Mesendoderm (in vitro differentiated cells): ENCODE measurements around the gene RGS6.

Experiments
- DNase-seq: peaks from one replicate; pipeline ENCODE4 v3.0.0; 2013
- H2AK5ac ChIP-seq: 2 replicates; pipeline ENCODE4 v1.6.1; 2013; ENCODE audit warnings: low read length, inconsistent platforms
- H2BK120ac ChIP-seq: 2 replicates; pipeline ENCODE4 v1.6.1; 2013; ENCODE audit warnings: low read depth, mild to moderate bottlenecking, low read length, moderate library complexity, mixed read lengths
- H2BK15ac ChIP-seq: replicated peaks from 2 replicates; pipeline ENCODE4 v1.6.1; 2013; ENCODE audit warnings: low read depth, mild to moderate bottlenecking, moderate library complexity
- H2BK5ac ChIP-seq: 2 replicates; pipeline ENCODE4 v1.6.1; 2013; ENCODE audit warnings: low read length, inconsistent platforms
- H3K18ac ChIP-seq: 2 replicates; pipeline ENCODE4 v1.6.1; 2013; ENCODE audit warnings: mild to moderate bottlenecking, low read length, mixed read lengths
- H3K23ac ChIP-seq: one replicate; pipeline ENCODE4 v1.6.1; 2013; ENCODE audit warnings: low read length
- H3K27ac ChIP-seq: 2 replicates; pipeline ENCODE4 v1.5.1; 2013; ENCODE audit warnings: low read depth, mild to moderate bottlenecking, inconsistent platforms, low read length, moderate library complexity
- H3K27me3 ChIP-seq: 2 replicates; pipeline ENCODE4 v1.6.1; 2013; ENCODE audit warnings: low read length, control low read depth, mild to moderate bottlenecking, inconsistent platforms; ENCODE audit not compliant: insufficient read depth, poor library complexity
- H3K36me3 ChIP-seq: 2 replicates; pipeline ENCODE4 v1.6.1; 2013; ENCODE audit warnings: low read length, inconsistent platforms; ENCODE audit not compliant: control insufficient read depth, insufficient read depth
- H3K4ac ChIP-seq: one replicate; pipeline ENCODE4 v1.6.1; 2013; ENCODE audit warnings: low read depth, mild to moderate bottlenecking, low read length, moderate library complexity
- H3K4me1 ChIP-seq: 2 replicates; pipeline ENCODE4 v1.6.1; 2013; ENCODE audit warnings: low read depth, low read length, inconsistent platforms; ENCODE audit not compliant: control insufficient read depth
- H3K4me2 ChIP-seq: 2 replicates; pipeline ENCODE4 v1.6.1; 2013; ENCODE audit warnings: low read length
- H3K4me3 ChIP-seq: 2 replicates; pipeline ENCODE4 v1.5.1; 2013; ENCODE audit warnings: mild to moderate bottlenecking, low read length
- H3K56ac ChIP-seq: one replicate; pipeline ENCODE4 v1.6.1; 2013; ENCODE audit warnings: low read length
- H3K79me1 ChIP-seq: 2 replicates; pipeline ENCODE4 v1.6.1; 2013; ENCODE audit warnings: low read length, inconsistent platforms
- H3K79me2 ChIP-seq: 2 replicates; pipeline ENCODE4 v1.6.1; 2013; ENCODE audit warnings: mild to moderate bottlenecking, low read length; ENCODE audit not compliant: control insufficient read depth, insufficient read depth
- H3K9ac ChIP-seq: 2 replicates; pipeline ENCODE4 v1.6.1; 2013; ENCODE audit warnings: low read length, inconsistent platforms
- H4K5ac ChIP-seq: one replicate; pipeline ENCODE4 v1.6.1; 2013; ENCODE audit warnings: low read length
- H4K8ac ChIP-seq: one replicate; pipeline ENCODE4 v1.6.1; 2013; ENCODE audit warnings: low read depth, mild to moderate bottlenecking, control low read depth, low read length, moderate library complexity
- WGBS: extraction: QIAGEN DNeasy Blood & Tissue Kit; methylation state at CpG from one replicate; pipeline ENCODE4 v1.1.7; 2013; ENCODE audit warnings: low lambda C conversion rate, missing lambda C conversion rate; ENCODE audit not compliant: insufficient coverage; ENCODE audit errors: extremely low coverage; 5-methylcytosine and 5-hydroxymethylcytosine counted together

RGS6 gene

DNA sequence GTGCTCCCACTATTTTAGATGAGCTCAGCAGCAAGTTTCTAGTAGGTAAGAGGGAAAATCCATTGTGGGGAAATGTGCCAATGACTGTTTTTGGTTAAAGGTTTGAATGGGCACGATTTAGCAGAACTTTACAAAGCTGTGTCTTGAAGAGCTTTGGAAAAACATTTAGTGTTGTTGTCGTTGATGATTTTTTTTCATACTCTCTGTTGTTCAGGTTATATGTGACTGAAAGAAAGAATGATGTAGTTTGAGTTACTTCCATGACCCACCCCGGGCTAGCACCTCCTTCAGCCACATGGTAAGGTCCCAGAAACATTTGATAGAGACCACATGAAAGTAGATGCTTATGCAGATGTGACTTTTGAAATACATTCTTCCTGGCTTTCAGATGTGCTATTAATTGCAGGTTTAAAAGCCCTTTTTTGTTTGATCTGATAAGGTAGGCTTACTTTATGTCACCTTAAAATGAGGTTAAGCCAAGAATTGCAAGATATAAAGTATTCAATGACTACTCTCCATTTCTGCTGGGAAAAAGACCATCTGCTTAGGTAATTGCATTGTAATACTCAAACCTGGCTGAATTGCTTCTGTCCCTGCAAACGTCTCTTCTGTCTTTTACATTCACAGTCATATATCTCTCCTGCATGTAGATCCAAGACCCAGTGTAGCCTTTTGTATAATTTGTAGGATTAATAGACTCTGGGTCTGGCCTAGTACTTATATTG, 250.6 kb downstream of the RGS6 start:
- Histone ChIP-seq H3K4me3 (no peak overlapping the region), H3K23ac (no peak overlapping the region), H3K36me3 (no peaks in the 10 kb centered on the region), H3K18ac (no peak overlapping the region), H3K79me1 (no peaks in the 10 kb centered on the region), H2AK5ac (no peak overlapping the region), H3K4me2 (no peak overlapping the region), H3K4ac (no peak overlapping the region), H3K27ac (no peak overlapping the region), H4K8ac (no peak overlapping the region), H3K79me2 (no peaks in the 10 kb centered on the region), H3K56ac (no peak overlapping the region), H2BK120ac (no peak overlapping the region), H3K27me3 (no peaks in the 10 kb centered on the region), H3K4me1 (no peaks in the 10 kb centered on the region), H4K5ac (no peak overlapping the region), H2BK5ac (no peak overlapping the region), H3K9ac (no peak overlapping the region), H2BK15ac (no peak overlapping the region)
- no CpG with 5 or more reads among the region's 4 CpGs for WGBS
- no peak for DNase-seq

DNA sequence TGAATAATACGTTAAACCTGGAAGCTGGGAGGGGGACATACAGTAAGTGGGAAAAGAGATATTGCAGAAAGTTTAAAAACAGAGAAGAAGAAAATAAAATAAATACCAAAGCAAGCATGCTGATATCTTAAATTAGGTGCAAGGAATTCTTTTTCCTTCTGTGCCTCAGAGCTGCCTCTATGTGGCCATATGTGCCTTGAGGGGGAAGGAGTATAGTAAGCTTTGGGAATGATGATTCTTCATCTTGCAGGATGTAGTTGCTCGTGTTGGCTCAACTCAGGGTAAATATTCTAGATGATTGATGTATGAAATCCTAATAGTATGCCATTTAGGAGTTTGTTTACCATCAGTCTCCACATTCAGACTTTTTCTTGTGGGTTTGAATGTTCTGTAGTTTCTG, 251.4 kb downstream of the RGS6 start:
- Histone ChIP-seq H3K9ac (no peak overlapping the region), H2BK120ac (no peak overlapping the region), H3K79me1 (no peaks in the 10 kb centered on the region), H3K56ac (no peak overlapping the region), H3K23ac (no peak overlapping the region), H3K79me2 (no peaks in the 10 kb centered on the region), H3K4me3 (no peak overlapping the region), H2BK5ac (no peak overlapping the region), H3K27me3 (no peaks in the 10 kb centered on the region), H2BK15ac (no peak overlapping the region), H2AK5ac (no peak overlapping the region), H3K4me1 (no peaks in the 10 kb centered on the region), H3K4me2 (no peak overlapping the region), H4K5ac (no peak overlapping the region), H3K27ac (no peak overlapping the region), H4K8ac (no peak overlapping the region), H3K4ac (no peak overlapping the region), H3K36me3 (no peaks in the 10 kb centered on the region), H3K18ac (no peak overlapping the region)
- DNase-seq = no peak
- no CpG with 5 or more reads among the region's 2 CpGs for WGBS

DNA sequence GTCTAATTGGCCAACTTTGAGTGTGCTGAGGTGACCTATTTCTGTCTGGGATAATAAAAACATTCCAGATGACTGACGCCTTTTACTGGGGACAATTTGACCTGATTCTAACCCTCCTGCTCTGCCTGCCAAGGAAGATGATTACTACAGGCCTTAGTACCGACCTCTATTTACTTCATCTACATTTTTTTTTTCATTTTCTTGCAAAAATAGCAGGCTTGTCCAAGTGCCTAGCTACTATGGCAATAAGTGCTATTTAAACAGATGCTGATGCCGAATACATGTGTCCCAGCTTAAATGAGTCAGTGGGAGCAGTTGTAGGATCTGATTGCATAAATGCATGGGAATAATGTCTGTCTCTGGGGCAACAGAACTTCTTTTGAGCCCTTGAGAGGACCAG, 254.3 kb downstream of the RGS6 start:
- Histone ChIP-seq H4K8ac (no peak overlapping the region), H3K27me3 (no peaks in the 10 kb centered on the region), H4K5ac (no peak overlapping the region), H2BK5ac (no peak overlapping the region), H2AK5ac (no peak overlapping the region), H2BK120ac (no peak overlapping the region), H3K79me1 (no peaks in the 10 kb centered on the region), H3K79me2 (no peaks in the 10 kb centered on the region), H3K4ac (no peak overlapping the region), H3K23ac (no peak overlapping the region), H3K36me3 (no peaks in the 10 kb centered on the region), H3K4me3 (no peak overlapping the region), H3K56ac (no peak overlapping the region), H3K4me2 (no peak overlapping the region), H3K4me1 (no peaks in the 10 kb centered on the region), H3K27ac (no peak overlapping the region), H3K18ac (no peak overlapping the region), H3K9ac (no peak overlapping the region), H2BK15ac (no peak overlapping the region)
- WGBS = no CpG with 5 or more reads among the region's 3 CpGs
- no peak for DNase-seq

DNA sequence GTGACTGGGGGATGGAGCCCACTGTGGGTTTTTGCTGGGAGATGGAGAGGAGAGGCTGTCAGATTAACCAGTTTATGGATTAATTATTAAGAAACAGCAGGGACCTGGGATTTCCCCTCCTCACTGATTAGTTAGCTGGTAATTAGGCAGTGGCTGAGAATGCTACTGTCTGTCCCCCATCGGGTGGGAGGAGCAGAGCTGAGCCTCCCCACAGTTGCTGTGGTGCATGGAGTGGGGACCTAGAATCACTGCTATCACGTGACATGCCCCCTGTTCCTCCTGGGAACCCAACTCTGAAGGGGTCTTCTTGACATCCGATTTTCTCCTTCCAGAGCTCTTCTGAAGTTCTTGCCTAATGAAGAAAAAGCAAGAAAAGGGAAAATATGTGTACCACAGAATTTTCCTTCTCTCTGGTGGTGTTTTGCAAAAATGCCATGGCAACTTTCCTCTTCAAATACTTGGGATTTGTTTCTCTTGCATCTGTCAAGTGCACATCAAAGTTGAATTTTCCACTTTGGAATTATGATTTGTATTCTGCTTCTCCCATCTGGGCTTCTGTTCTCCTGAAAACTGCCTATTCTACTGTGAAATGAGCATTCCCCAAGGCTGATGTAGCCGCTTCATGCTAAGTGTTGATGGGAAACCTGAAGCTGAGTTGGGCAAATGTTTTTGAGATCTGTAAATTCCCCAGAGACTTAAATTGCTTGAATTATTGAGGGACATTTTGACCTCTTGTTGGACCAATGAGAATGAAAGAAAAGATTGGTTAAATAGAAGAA, 264.2 kb downstream of the RGS6 start:
- Histone ChIP-seq H3K9ac (no peak overlapping the region), H3K23ac (no peak overlapping the region), H3K79me2 (no peaks in the 10 kb centered on the region), H3K56ac (no peak overlapping the region), H3K4me3 (no peak overlapping the region), H4K8ac (no peak overlapping the region), H4K5ac (no peak overlapping the region), H2BK120ac (no peak overlapping the region), H3K4me2 (no peak overlapping the region), H3K4me1 (no peaks in the 10 kb centered on the region), H3K27me3 (no peaks in the 10 kb centered on the region), H2BK5ac (no peak overlapping the region), H3K27ac (no peak overlapping the region), H3K79me1 (no peaks in the 10 kb centered on the region), H2AK5ac (no peak overlapping the region), H3K36me3 (no peaks in the 10 kb centered on the region), H2BK15ac (no peak overlapping the region), H3K18ac (no peak overlapping the region), H3K4ac (no peak overlapping the region)
- no peak for DNase-seq
- no CpG with 5 or more reads among the region's 4 CpGs for WGBS

DNA sequence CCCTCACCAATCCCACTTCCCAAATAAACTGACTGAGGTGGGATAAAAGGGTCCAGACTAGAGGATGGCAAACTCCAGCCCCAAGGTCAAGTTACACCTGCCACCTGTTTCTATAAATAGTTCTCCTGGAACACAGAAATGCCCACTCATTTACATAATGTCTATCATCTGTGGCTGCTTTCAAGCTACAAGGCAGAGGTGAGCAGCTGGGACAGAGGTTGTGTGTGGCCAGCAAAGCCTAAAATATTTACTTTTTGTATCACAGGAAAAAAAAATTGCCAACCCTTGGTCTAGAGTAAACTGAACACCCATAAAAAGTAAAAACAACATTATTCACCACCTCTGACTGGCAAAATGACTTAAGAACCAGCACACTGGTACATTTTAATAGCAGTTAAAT, 269.4 kb downstream of the RGS6 start:
- Histone ChIP-seq H3K9ac (no peak overlapping the region), H3K23ac (no peak overlapping the region), H3K18ac (no peak overlapping the region), H2AK5ac (no peak overlapping the region), H4K5ac (no peak overlapping the region), H3K79me1 (no peaks in the 10 kb centered on the region), H3K56ac (no peak overlapping the region), H3K27ac (no peak overlapping the region), H3K27me3 (no peaks in the 10 kb centered on the region), H4K8ac (no peak overlapping the region), H2BK5ac (no peak overlapping the region), H3K4ac (no peak overlapping the region), H3K36me3 (no peaks in the 10 kb centered on the region), H3K79me2 (no peaks in the 10 kb centered on the region), H2BK15ac (no peak overlapping the region), H3K4me2 (no peak overlapping the region), H3K4me3 (no peak overlapping the region), H2BK120ac (no peak overlapping the region), H3K4me1 (no peaks in the 10 kb centered on the region)
- DNase-seq = no peak
